Measurements from ENCODE around the gene DLGAP1.

Gene DLGAP1

DNA sequence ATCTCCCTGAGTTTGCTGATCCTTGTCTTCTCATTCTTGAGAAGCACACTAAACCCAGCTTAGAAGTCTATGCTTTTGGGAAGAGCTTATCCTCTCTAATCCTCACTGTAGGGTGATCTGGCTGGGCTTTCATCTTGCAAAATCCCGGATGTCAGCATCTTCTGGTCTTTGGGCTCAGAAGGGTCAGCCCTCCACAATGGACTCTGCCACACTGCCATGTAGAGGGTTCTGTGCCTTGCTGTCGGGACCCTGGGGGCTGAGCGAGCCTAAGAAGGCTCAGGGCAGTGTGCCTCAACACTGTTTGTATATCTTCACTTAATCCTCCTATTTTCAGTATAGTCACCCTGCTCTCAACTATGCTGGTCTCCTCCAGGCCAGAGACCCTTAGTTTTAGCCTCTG, 902.8 kb downstream of the DLGAP1 start:
- Histone ChIP-seq H3K36me3 (ENCODE audit: control insufficient read depth, insufficient read depth, low read length) (no peaks in the 10 kb centered on the region), H3K4me1 (ENCODE audit: control insufficient read depth, insufficient read depth, low read length) (peaks cover 48% of the 10 kb centered on the region), H3K27me3 (ENCODE audit: control insufficient read depth, insufficient read depth, low read length) (no peaks in the 10 kb centered on the region), H3K9me3 (ENCODE audit: control insufficient read depth, insufficient read depth, low read length) (no peaks in the 10 kb centered on the region), H3K4me3 (ENCODE audit: low read depth, low read length) (no peak overlapping the region), H3K27ac (ENCODE audit: low read depth, low read length) (peak overlapping the region; percentile 98), H3K9ac (ENCODE audit: low read depth, low read length) (no peak overlapping the region)

GRCh38 chr18:3547891-3548615, 907.1 kb downstream of the DLGAP1 start:
- H3K27me3 ChIP-seq (ENCODE audit: control insufficient read depth, insufficient read depth, low read length), result no peaks in the 10 kb centered on the region
- no peak overlapping the region for H3K27ac ChIP-seq (ENCODE audit: low read depth, low read length)
- peaks cover 11% of the 10 kb centered on the region for H3K4me1 ChIP-seq (ENCODE audit: control insufficient read depth, insufficient read depth, low read length)
- no peak overlapping the region for H3K9ac ChIP-seq (ENCODE audit: low read depth, low read length)
- H3K4me3 ChIP-seq (ENCODE audit: low read depth, low read length), result no peak overlapping the region
- no peaks in the 10 kb centered on the region for H3K36me3 ChIP-seq (ENCODE audit: control insufficient read depth, insufficient read depth, low read length)
- no peaks in the 10 kb centered on the region for H3K9me3 ChIP-seq (ENCODE audit: control insufficient read depth, insufficient read depth, low read length)

DNA sequence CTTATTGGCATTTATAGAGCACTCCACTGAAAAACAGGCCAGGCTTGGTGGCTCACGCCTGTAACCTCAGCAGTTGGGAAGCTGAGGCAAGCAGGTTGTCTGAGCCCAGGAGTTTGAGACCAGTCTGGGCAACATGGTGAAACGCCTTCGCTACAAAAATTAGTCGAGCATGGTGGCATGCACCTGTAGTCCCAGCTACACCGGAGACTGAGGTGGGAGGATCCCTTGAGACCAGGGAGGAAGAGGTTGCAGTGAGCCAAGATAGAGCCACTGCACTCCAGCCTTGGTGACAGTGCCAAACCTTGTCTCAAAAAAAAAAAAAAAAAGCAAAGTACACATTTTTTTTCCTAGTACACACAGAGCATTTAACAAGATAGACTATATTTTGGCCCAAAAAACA, 909.0 kb downstream of the DLGAP1 start:
- no peak overlapping the region for H3K4me3 ChIP-seq (ENCODE audit: low read depth, low read length)
- no peak overlapping the region for H3K9ac ChIP-seq (ENCODE audit: low read depth, low read length)
- H3K9me3 ChIP-seq (ENCODE audit: control insufficient read depth, insufficient read depth, low read length), result no peaks in the 10 kb centered on the region
- no peaks in the 10 kb centered on the region for H3K36me3 ChIP-seq (ENCODE audit: control insufficient read depth, insufficient read depth, low read length)
- H3K4me1 ChIP-seq (ENCODE audit: control insufficient read depth, insufficient read depth, low read length), result no peaks in the 10 kb centered on the region
- H3K27ac ChIP-seq (ENCODE audit: low read depth, low read length), result no peak overlapping the region
- H3K27me3 ChIP-seq (ENCODE audit: control insufficient read depth, insufficient read depth, low read length), result no peaks in the 10 kb centered on the region

- H3K27ac ChIP-seq (ENCODE audit: low read depth, low read length), result no peak overlapping the region
- no peaks in the 10 kb centered on the region for H3K4me1 ChIP-seq (ENCODE audit: control insufficient read depth, insufficient read depth, low read length)
- no peak overlapping the region for H3K4me3 ChIP-seq (ENCODE audit: low read depth, low read length)
- H3K9me3 ChIP-seq (ENCODE audit: control insufficient read depth, insufficient read depth, low read length), result no peaks in the 10 kb centered on the region
- no peaks in the 10 kb centered on the region for H3K27me3 ChIP-seq (ENCODE audit: control insufficient read depth, insufficient read depth, low read length)
- no peak overlapping the region for H3K9ac ChIP-seq (ENCODE audit: low read depth, low read length)
- no peaks in the 10 kb centered on the region for H3K36me3 ChIP-seq (ENCODE audit: control insufficient read depth, insufficient read depth, low read length)
Measured at GRCh38 chr18:3544537-3544936, 910.6 kb downstream of the DLGAP1 start.

DNA sequence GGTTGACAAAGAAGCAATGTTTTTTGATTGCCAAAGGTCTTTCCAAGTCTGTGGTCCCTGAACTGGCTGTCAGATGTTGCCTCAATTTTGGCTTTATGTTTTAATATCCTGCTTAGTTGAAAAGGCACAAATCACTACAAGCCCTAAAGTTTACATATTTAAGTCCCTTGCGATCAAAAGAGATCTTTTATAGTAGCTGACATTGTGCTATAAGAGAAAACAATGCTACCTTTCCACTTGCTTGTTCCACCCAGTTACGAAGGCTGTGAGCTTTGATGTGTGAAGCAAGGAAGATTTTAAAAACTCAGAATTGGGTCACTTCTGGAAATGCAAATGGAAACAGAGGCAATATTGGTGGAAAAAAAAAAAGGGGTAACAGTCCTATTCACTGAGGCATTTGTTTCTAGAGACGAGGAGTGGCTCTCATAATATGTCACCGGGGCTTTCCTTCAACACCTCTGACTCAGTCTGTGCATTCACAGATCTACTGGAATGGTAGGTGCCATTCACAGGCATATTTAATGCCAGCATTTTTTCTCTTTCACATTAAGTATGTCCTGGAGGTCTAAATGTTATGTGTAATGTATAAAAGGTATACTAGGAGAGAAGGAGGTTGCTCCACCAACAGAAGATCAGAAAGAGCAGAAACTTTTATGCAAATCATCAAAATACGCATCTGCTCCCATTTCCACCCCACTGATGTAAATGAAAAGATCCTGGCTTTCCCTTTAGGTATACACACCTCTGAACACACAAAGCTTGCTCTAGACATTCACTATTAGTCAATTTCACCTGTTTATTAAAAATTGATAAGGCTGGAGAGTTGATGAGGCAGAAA, 913.3 kb downstream of the DLGAP1 start:
- Histone ChIP-seq H3K36me3 (ENCODE audit: control insufficient read depth, insufficient read depth, low read length) (no peaks in the 10 kb centered on the region), H3K4me3 (ENCODE audit: low read depth, low read length) (no peak overlapping the region), H3K27me3 (ENCODE audit: control insufficient read depth, insufficient read depth, low read length) (no peaks in the 10 kb centered on the region), H3K27ac (ENCODE audit: low read depth, low read length) (no peak overlapping the region), H3K9me3 (ENCODE audit: control insufficient read depth, insufficient read depth, low read length) (no peaks in the 10 kb centered on the region), H3K4me1 (ENCODE audit: control insufficient read depth, insufficient read depth, low read length) (no peaks in the 10 kb centered on the region), H3K9ac (ENCODE audit: low read depth, low read length) (no peak overlapping the region)

- Histone ChIP-seq H3K9ac (ENCODE audit: low read depth, low read length) (no peak overlapping the region), H3K27me3 (ENCODE audit: control insufficient read depth, insufficient read depth, low read length) (no peaks in the 10 kb centered on the region)
Measured at GRCh38 chr18:3540805-3541548, 914.1 kb downstream of the DLGAP1 start.

DNA sequence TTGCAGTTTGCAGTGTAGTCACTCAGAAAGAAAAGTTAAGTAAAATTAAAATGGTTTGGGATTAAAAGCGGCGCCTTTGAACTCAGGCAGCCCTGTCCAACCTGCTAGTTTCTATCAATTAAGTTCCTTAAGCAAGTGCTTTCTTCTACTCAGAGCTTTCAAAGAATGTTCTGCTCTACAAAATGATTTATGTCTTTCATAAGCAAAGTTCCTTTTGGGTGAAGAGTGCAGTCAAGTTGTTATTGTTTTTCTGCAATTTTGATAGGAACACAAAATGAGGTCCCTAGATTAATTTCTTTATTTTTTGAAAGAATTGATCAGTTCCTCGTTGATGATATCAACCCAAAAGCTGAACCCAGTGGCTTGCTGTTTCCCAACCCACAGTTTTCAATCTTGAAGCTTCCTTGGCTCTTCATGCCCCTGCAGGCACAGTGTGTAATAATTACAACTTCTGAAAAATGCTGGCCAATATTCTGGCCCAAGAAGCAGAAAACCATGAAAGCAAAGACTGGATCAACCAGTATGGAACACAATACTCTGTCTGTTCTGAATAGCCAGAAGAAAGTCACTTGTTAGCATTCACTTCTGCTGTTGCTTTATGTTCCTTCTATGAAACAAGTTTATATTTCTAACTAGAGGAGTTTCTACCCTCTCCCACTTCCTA, 916.0 kb downstream of the DLGAP1 start:
- Histone ChIP-seq H3K27me3 (ENCODE audit: control insufficient read depth, insufficient read depth, low read length) (no peaks in the 10 kb centered on the region), H3K9me3 (ENCODE audit: control insufficient read depth, insufficient read depth, low read length) (no peaks in the 10 kb centered on the region), H3K9ac (ENCODE audit: low read depth, low read length) (no peak overlapping the region), H3K4me1 (ENCODE audit: control insufficient read depth, insufficient read depth, low read length) (no peaks in the 10 kb centered on the region), H3K36me3 (ENCODE audit: control insufficient read depth, insufficient read depth, low read length) (no peaks in the 10 kb centered on the region), H3K4me3 (ENCODE audit: low read depth, low read length) (no peak overlapping the region), H3K27ac (ENCODE audit: low read depth, low read length) (no peak overlapping the region)

More at GRCh38 chr18:3540805-3541548, 914.1 kb downstream of the DLGAP1 start:
- no peaks in the 10 kb centered on the region for H3K36me3 ChIP-seq (ENCODE audit: control insufficient read depth, insufficient read depth, low read length)
- no peaks in the 10 kb centered on the region for H3K9me3 ChIP-seq (ENCODE audit: control insufficient read depth, insufficient read depth, low read length)
- H3K4me3 ChIP-seq (ENCODE audit: low read depth, low read length), result no peak overlapping the region
- no peak overlapping the region for H3K27ac ChIP-seq (ENCODE audit: low read depth, low read length)
- no peaks in the 10 kb centered on the region for H3K4me1 ChIP-seq (ENCODE audit: control insufficient read depth, insufficient read depth, low read length)

DNA sequence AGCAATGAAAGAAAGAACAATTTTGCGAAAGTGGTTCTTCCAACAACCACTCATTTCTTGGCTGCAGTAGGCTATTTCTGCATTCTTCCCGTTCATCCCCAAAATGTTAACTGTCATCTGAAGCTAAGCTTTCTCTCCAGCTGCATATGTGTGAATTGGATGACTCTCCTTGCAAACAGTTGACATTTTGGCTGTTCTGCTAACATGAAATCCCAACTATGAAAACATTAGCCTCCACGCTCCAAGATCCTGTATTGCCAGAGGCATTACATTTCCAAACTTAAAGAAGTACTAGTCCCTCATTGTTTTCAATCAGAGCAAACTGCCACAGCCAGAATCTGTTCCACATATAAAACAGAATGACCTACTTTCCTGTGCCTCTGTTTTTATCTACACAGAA, 916.7 kb downstream of the DLGAP1 start:
- H3K4me1 ChIP-seq (ENCODE audit: control insufficient read depth, insufficient read depth, low read length), result no peaks in the 10 kb centered on the region
- no peaks in the 10 kb centered on the region for H3K9me3 ChIP-seq (ENCODE audit: control insufficient read depth, insufficient read depth, low read length)
- H3K4me3 ChIP-seq (ENCODE audit: low read depth, low read length), result no peak overlapping the region
- no peaks in the 10 kb centered on the region for H3K36me3 ChIP-seq (ENCODE audit: control insufficient read depth, insufficient read depth, low read length)
- H3K9ac ChIP-seq (ENCODE audit: low read depth, low read length), result no peak overlapping the region
- no peaks in the 10 kb centered on the region for H3K27me3 ChIP-seq (ENCODE audit: control insufficient read depth, insufficient read depth, low read length)
- no peak overlapping the region for H3K27ac ChIP-seq (ENCODE audit: low read depth, low read length)

DNA sequence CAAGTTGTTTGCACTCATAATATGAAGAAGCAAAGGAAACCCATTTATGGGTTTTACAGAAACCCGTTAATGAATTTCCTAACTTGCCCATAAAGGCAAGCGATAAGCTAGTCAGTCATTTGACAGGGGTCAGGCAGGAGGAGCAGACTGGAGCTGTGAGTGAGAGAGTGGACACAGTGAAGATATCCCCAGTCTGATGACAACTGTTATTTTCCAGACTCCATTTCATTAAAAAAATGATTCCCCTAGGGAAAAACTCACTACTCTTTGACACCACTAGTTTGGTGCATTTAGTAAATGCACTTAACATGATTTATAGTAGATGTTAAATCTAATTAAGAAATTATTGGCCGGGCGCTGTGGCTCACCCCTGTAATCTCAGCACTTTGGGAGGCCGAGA, 924.3 kb downstream of the DLGAP1 start:
- H3K27me3 ChIP-seq (ENCODE audit: control insufficient read depth, insufficient read depth, low read length), result no peaks in the 10 kb centered on the region
- H3K9me3 ChIP-seq (ENCODE audit: control insufficient read depth, insufficient read depth, low read length), result no peaks in the 10 kb centered on the region
- no peak overlapping the region for H3K27ac ChIP-seq (ENCODE audit: low read depth, low read length)
- H3K36me3 ChIP-seq (ENCODE audit: control insufficient read depth, insufficient read depth, low read length), result no peaks in the 10 kb centered on the region
- peaks cover 27% of the 10 kb centered on the region for H3K4me1 ChIP-seq (ENCODE audit: control insufficient read depth, insufficient read depth, low read length)
- no peak overlapping the region for H3K9ac ChIP-seq (ENCODE audit: low read depth, low read length)
- no peak overlapping the region for H3K4me3 ChIP-seq (ENCODE audit: low read depth, low read length)

GRCh38 chr18:3529601-3530000, 925.5 kb downstream of the DLGAP1 start:
- Histone ChIP-seq H3K9ac (ENCODE audit: low read depth, low read length) (no peak overlapping the region), H3K4me1 (ENCODE audit: control insufficient read depth, insufficient read depth, low read length) (peaks cover 29% of the 10 kb centered on the region), H3K9me3 (ENCODE audit: control insufficient read depth, insufficient read depth, low read length) (no peaks in the 10 kb centered on the region), H3K36me3 (ENCODE audit: control insufficient read depth, insufficient read depth, low read length) (no peaks in the 10 kb centered on the region), H3K27me3 (ENCODE audit: control insufficient read depth, insufficient read depth, low read length) (no peaks in the 10 kb centered on the region), H3K4me3 (ENCODE audit: low read depth, low read length) (no peak overlapping the region), H3K27ac (ENCODE audit: low read depth, low read length) (no peak overlapping the region)

Measured in HUES48 (cell line).